Measurements from ENCODE around the gene FILIP1.
A peak's percentile ranks its signal among the peaks of the same experiment; 100 is the strongest.

FILIP1 gene

DNA sequence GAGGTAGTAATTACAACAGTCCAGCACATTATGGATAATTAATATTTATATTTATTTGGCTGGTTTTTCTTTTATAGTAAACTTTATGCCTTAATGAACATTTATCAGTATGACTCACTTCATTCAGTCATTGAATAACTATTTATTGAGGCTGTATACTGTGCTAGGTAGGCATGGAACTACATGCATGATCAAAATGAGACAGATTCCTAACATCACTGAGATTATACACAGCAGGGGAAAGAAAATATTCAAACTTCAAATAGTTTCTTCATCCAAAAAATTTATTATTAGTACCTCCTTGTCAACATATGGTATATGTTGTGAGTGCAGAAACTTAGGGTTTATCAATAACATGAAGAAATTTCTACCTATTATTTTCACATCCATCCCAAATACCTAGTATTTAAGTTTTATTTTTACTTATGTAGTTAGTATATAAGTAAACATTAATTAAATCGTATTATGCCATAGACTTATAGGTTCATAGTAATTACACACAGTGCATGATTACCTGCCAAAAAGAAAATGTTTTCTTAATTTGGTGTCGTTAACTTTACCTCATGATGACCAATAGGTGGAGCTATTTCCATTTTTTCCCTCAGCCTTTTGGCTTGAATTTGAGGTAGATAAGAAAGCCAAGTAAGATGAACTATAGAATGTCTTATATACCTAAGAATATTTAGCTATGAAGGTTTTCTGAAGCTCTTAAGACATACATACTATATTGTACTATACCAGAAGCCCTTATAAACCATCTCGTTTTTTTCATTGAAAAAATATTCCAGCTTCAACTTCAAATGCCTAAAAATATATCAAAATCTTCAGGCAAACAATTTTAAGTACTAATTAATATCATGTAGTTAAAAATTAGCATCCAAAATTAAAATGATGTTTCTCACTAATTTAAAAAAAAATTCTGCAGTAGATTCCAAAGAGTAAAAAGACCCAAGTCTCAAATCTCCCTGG lies 196.5 kb downstream of the FILIP1 start:
- no peak overlapping the region for H3K4me3 ChIP-seq (replicated peaks in 1 of 2; ENCODE audit: low read depth in 2 of 2, low read length in 2 of 2)
- peak; percentile 79 to 84 for DNase-seq (ENCODE audit: low read depth in 2 of 2)
- peak; percentile 58 for TF ChIP-seq CTCF (IDR thresholded peaks at IDR 0.05; ENCODE audit: low read depth, low read length)

DNA sequence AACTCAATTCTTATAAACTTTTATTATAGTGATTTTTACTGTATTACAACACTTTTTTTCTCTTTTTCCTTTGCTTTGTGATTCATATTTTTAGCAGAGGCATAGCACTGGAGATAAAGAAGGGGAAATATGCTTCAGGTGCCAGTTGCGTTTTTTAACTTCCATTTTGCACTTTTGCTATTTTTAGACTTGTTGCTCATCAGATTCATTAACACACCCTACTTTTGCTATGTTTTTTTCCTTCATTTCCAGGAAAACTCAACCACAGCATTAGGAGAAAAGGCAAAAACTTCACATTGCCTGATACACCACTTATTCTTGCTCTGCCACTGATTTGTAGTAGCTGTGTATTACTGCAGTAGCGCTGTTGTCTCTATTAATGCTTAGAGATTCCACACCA lies 201.0 kb downstream of the FILIP1 start:
- TF ChIP-seq CTCF (IDR thresholded peaks at IDR 0.05; ENCODE audit: low read depth, low read length): no peak
- no peak for DNase-seq (ENCODE audit: low read depth in 2 of 2)

GRCh38 chr6:75291744-75292143 lies 201.9 kb downstream of the FILIP1 start:
- no peak for DNase-seq (ENCODE audit: low read depth in 2 of 2)
- TF ChIP-seq CTCF (IDR thresholded peaks at IDR 0.05; ENCODE audit: low read depth, low read length): no peak
- H3K4me3 ChIP-seq (replicated peaks in 1 of 2; ENCODE audit: low read depth in 2 of 2, low read length in 2 of 2): no peak overlapping the region

More for the DNA sequence above, 201.0 kb downstream of the FILIP1 start:
- no peak overlapping the region for H3K4me3 ChIP-seq (replicated peaks in 1 of 2; ENCODE audit: low read depth in 2 of 2, low read length in 2 of 2)

DNA sequence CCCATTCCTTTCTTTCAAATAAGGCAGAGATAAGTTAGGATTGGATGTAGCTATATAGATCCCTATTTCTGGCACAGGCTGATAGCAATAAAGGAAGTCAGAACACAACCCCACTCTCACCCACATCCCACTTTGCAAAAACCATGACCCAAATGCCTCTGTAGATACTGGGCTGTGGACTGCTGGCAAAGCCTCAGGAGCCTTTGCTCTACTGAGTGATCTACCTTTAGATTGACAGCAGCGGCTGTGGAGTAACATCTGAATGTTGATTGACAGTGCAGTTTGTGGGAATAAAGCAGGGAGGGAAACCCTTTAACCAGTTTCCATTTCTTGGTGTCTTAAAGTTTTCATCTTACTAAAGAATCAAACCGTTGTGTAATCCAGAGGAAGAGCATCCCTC lies 202.3 kb downstream of the FILIP1 start:
- DNase-seq (ENCODE audit: low read depth in 2 of 2): no peak
- H3K4me3 ChIP-seq (replicated peaks in 1 of 2; ENCODE audit: low read depth in 2 of 2, low read length in 2 of 2): no peak overlapping the region
- no peak for TF ChIP-seq CTCF (IDR thresholded peaks at IDR 0.05; ENCODE audit: low read depth, low read length)

DNA sequence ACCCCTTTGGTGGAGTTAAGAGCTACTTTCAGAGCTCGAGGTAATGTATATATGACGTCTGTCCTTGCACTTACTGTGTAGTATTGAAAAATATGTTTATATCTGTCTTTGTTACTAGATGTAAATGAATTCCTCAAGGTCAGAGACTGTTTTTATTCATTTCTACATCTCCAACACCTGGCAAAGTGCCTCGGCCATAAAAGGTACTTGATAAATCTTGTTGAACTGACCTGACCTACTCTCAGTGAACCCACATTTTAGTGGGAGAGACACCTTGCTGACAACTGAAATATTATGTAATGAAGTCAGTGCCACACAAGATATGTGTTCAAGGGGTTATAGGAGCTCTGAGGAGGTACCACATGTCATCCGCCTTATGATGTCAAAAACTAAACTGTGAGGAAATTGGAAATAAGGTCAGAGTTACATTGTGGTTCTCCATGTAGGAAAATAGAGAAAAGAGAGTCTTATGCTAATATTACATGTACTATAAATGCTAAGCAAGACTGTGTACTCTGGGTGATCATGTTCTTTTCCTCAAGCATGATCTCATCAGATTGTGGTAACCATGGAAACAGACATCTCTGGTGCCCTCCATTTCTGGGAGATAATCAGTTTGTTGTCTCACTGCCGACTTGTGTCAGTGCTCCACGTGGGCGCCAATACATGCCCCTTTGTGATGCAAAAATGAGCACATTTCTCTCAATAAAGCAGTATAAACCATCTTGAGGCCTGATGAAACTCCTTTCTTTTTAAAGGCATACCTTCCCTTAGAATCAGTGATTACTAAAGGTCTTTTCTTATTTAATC lies 203.3 kb downstream of the FILIP1 start:
- no peak overlapping the region for H3K4me3 ChIP-seq (replicated peaks in 1 of 2; ENCODE audit: low read depth in 2 of 2, low read length in 2 of 2)
- no peak for TF ChIP-seq CTCF (IDR thresholded peaks at IDR 0.05; ENCODE audit: low read depth, low read length)
- DNase-seq (ENCODE audit: low read depth in 2 of 2): no peak

- no peak for TF ChIP-seq CTCF (IDR thresholded peaks at IDR 0.05; ENCODE audit: low read depth, low read length)
- no peak for DNase-seq (ENCODE audit: low read depth in 2 of 2)
- no peak overlapping the region for H3K4me3 ChIP-seq (replicated peaks in 1 of 2; ENCODE audit: low read depth in 2 of 2, low read length in 2 of 2)
Measured at GRCh38 chr6:75288023-75288422, 205.6 kb downstream of the FILIP1 start.

All from cardiac fibroblast (primary cell).